ENCODE measurements around the gene PREB. TPM values are rescaled to one million over a fixed set of nuclear protein-coding genes. Genes with fewer than 3 reads are reported as not detected.

Gene PREB
- total RNA-seq, 1 experiment from 2014 or later: 62.3 TPM

Other genes starting within 250 kb of the PREB start
- gene MAPRE3, start 164.0 kb downstream of the PREB start, total RNA-seq (2014; rRNA removed; shearing (Covaris generic)): 0.51 and 0.57 TPM in 2 replicates
- 38.0 and 45.2 TPM in 2 replicates for gene TMEM214, start 101.7 kb downstream of the PREB start, total RNA-seq (2014; rRNA removed; shearing (Covaris generic))
- gene AGBL5, start 83.0 kb downstream of the PREB start, total RNA-seq (2014; rRNA removed; shearing (Covaris generic)): 71.4 and 72.4 TPM in 2 replicates
- 349 and 357 TPM in 2 replicates for gene OST4, start 63.0 kb downstream of the PREB start, total RNA-seq (2014; rRNA removed; shearing (Covaris generic))
- 80.5 and 87.7 TPM in 2 replicates for gene EMILIN1, start 56.0 kb downstream of the PREB start, total RNA-seq (2014; rRNA removed; shearing (Covaris generic))
- gene KHK, start 47.9 kb downstream of the PREB start, total RNA-seq (2014; rRNA removed; shearing (Covaris generic)): 0.30 and 0.63 TPM in 2 replicates
- gene CGREF1, start 15.5 kb downstream of the PREB start, total RNA-seq (2014; rRNA removed; shearing (Covaris generic)): 0.08 TPM in 1 of 2 replicates, not detected in the other
- not detected in 2 replicates for gene ABHD1, start 10.8 kb downstream of the PREB start, total RNA-seq (2014; rRNA removed; shearing (Covaris generic))
- gene PRR30, start 4.8 kb upstream of the PREB start, total RNA-seq (2014; rRNA removed; shearing (Covaris generic)): not detected in 2 replicates
- gene TCF23, start 14.4 kb upstream of the PREB start, total RNA-seq (2014; rRNA removed; shearing (Covaris generic)): not detected in 2 replicates
- gene ATRAID, start 77.4 kb upstream of the PREB start, total RNA-seq (2014; rRNA removed; shearing (Covaris generic)): 172 and 182 TPM in 2 replicates
- 74.3 and 95.9 TPM in 2 replicates for gene SLC5A6, start 77.6 kb upstream of the PREB start, total RNA-seq (2014; rRNA removed; shearing (Covaris generic))
- 57.8 and 61.4 TPM in 2 replicates for gene CAD, start 82.7 kb upstream of the PREB start, total RNA-seq (2014; rRNA removed; shearing (Covaris generic))
- 4.4 and 4.9 TPM in 2 replicates for gene SLC30A3, start 128.4 kb upstream of the PREB start, total RNA-seq (2014; rRNA removed; shearing (Covaris generic))
- not detected in 2 replicates for gene DNAJC5G, start 140.8 kb upstream of the PREB start, total RNA-seq (2014; rRNA removed; shearing (Covaris generic))
- gene TRIM54, start 147.8 kb upstream of the PREB start, total RNA-seq (2014; rRNA removed; shearing (Covaris generic)): 0.23 and 0.34 TPM in 2 replicates
- 0.32 and 1.6 TPM in 2 replicates for gene UCN, start 173.8 kb upstream of the PREB start, total RNA-seq (2014; rRNA removed; shearing (Covaris generic))
- gene MPV17, start 188.5 kb upstream of the PREB start, total RNA-seq (2014; rRNA removed; shearing (Covaris generic)): 74.2 and 76.6 TPM in 2 replicates
- gene GTF3C2, start 222.1 kb upstream of the PREB start, total RNA-seq (2014; rRNA removed; shearing (Covaris generic)): 86.8 and 89.4 TPM in 2 replicates
- gene EIF2B4, start 235.7 kb upstream of the PREB start, total RNA-seq (2014; rRNA removed; shearing (Covaris generic)): 50.9 and 59.5 TPM in 2 replicates
- 117 and 120 TPM in 2 replicates for gene SNX17, start 236.0 kb upstream of the PREB start, total RNA-seq (2014; rRNA removed; shearing (Covaris generic))
- gene ZNF513, start 246.1 kb upstream of the PREB start, total RNA-seq (2014; rRNA removed; shearing (Covaris generic)): 13.8 and 14.2 TPM in 2 replicates

All from SJCRH30 (cell line).